ENCODE measurements around the gene DHX35.

GRCh38 chr20:38975539-38976120 lies 13.5 kb downstream of the DHX35 start:
- TF ChIP-seq CTCF (IDR thresholded peaks at IDR 0.05; ENCODE audit: borderline replicate concordance, extremely low read depth, low read length, poor library complexity, severe bottlenecking) (no peak), EZH2 (IDR thresholded peaks at IDR 0.05; ENCODE audit: borderline replicate concordance, low read depth, low read length, severe bottlenecking) (no peak)

Measured in DND-41 (cell line).